Uterus (tissue), 4 donors: ENCODE measurements around the gene ATP1A2. TPM values are rescaled to one million over a fixed set of nuclear protein-coding genes. Genes with fewer than 3 reads are reported as not detected.
A peak's percentile ranks its signal among the peaks of the same experiment; 100 is the strongest.

Experiments used
- DNase-seq, 2 donors: peaks; one replicate each; pipeline ENCODE4 v3.0.0-alpha.2; 2019 to 2020
- H3K27ac ChIP-seq, 2 donors: fragments of 200-600 bp; sonication (generic); 1 replicate in 1 of 2; 2 replicates in 1 of 2; pipeline ENCODE4 v1.5.1; 2016 to 2018
- H3K27me3 ChIP-seq, 2 donors: fragments of 200-600 bp; sonication (generic); one replicate each; pipeline ENCODE4 v1.5.1; 2018 to 2019; ENCODE audit warnings: control low read depth in 1 of 2
- H3K36me3 ChIP-seq, 2 donors: fragments of 200-600 bp; sonication (generic); one replicate each; pipeline ENCODE4 v1.5.1; 2019; ENCODE audit warnings: control low read depth in 1 of 2
- H3K4me1 ChIP-seq, 2 donors: fragments of 200-600 bp; sonication (generic); one replicate each; pipeline ENCODE4 v1.5.1; 2018 to 2019; ENCODE audit warnings: control low read depth in 1 of 2
- H3K4me3 ChIP-seq, 2 donors: fragments of 200-600 bp; sonication (generic); 1 replicate in 1 of 2; 2 replicates in 1 of 2; pipeline ENCODE4 v1.5.1; 2018 to 2019; ENCODE audit warnings: mild to moderate bottlenecking in 1 of 2
- H3K9me3 ChIP-seq, 2 donors: fragments of 200-600 bp; sonication (generic); one replicate each; pipeline ENCODE4 v1.5.1; 2019; ENCODE audit warnings: control low read depth in 1 of 2
- CTCF ChIP-seq, 4 experiments: fragments of 200-600 bp in 2 of 4; fragments of 450-650 bp in 2 of 4; sonication (generic) in 2 of 4; IDR thresholded peaks; one replicate each; pipeline ENCODE4 v1.5.1; 2016 to 2019; ENCODE audit warnings: antibody characterized with exemption in 4 of 4, mild to moderate bottlenecking in 2 of 4, moderate library complexity in 1 of 4
- POLR2A ChIP-seq, 2 donors: fragments of 450-650 bp; IDR thresholded peaks; one replicate each; pipeline ENCODE4 v1.6.1; 2016; ENCODE audit warnings: antibody characterized with exemption in 2 of 2, mild to moderate bottlenecking in 1 of 2, moderate library complexity in 1 of 2
- intact Hi-C: fragments of 100-400 bp; cut with DNase I; formaldehyde crosslinking; loops from one replicate; pipeline ENCODE4 v1.15.1; 2023; ENCODE audit warnings: low total_unique reads
- total RNA-seq, 4 donors: library from RNA; depleted of rRNA in 3 of 4; stranded (reverse); fragments of >200 nt in 3 of 4; gene quantifications; one replicate each; pipeline versions ENCODE4 v1.1.0 to v1.2.4, GENCODE V29; 2014 to 2023
- donor health status: DM: yes; HTN: yes; CAD: no.

ATP1A2 gene
- total RNA-seq, 4 donors from 2014 or later, result 1.2 to 36.8 (median 13.4) TPM

GRCh38 chr1:160189649-160190625, 74.4 kb downstream of the ATP1A2 start, which contains the start of gene CASQ1:
TSS of gene CASQ1 (plus strand) at chr1:160190575. CDS start at chr1:160190752, 177 bp downstream.
- peak in 1 of 2 donors; percentile 47 for DNase-seq
- Histone ChIP-seq H3K36me3 (no peaks in the 10 kb centered on the region), H3K9me3 (no peaks in the 10 kb centered on the region), H3K4me3 (no peak within 1 kb of the TSS), H3K4me1 (peaks cover 0 to 5% of the 10 kb centered on the region in 2 donors), H3K27me3 (no peaks in the 10 kb centered on the region), H3K27ac (no peak within 1 kb of the TSS)
- intact Hi-C loops, result loop anchor here (5.0 to 10.0 kb wide), 3 partner anchors 65 to 102 kb away; partner anchors contain the start of gene IGSF8
- TF ChIP-seq POLR2A (IDR thresholded peaks at IDR 0.05) (no peak), CTCF (IDR thresholded peaks at IDR 0.05) (no peak)

GRCh38 chr1:160191756-160192155, 76.2 kb downstream of the ATP1A2 start:
- intact Hi-C loops, result loop anchor here (5.0 to 10.0 kb wide), 3 partner anchors 63 to 101 kb away; partner anchors contain the start of gene IGSF8
- no peaks in the 10 kb centered on the region for H3K36me3 ChIP-seq
- H3K27me3 ChIP-seq, result no peaks in the 10 kb centered on the region
- H3K9me3 ChIP-seq, result no peaks in the 10 kb centered on the region
- peaks cover 0 to 5% of the 10 kb centered on the region in 2 donors for H3K4me1 ChIP-seq
- no peak for DNase-seq
- no peak overlapping the region for H3K4me3 ChIP-seq
- TF ChIP-seq CTCF (IDR thresholded peaks at IDR 0.05) (no peak), POLR2A (IDR thresholded peaks at IDR 0.05) (no peak)
- H3K27ac ChIP-seq, result no peak overlapping the region

GRCh38 chr1:160192234-160192633, 76.7 kb downstream of the ATP1A2 start:
- no peak for DNase-seq

More at GRCh38 chr1:160192234-160192633, 76.7 kb downstream of the ATP1A2 start:
- Histone ChIP-seq H3K4me1 (peaks cover 0 to 5% of the 10 kb centered on the region in 2 donors), H3K9me3 (no peaks in the 10 kb centered on the region), H3K36me3 (no peaks in the 10 kb centered on the region), H3K27ac (no peak overlapping the region), H3K4me3 (no peak overlapping the region), H3K27me3 (no peaks in the 10 kb centered on the region)
- TF ChIP-seq POLR2A (IDR thresholded peaks at IDR 0.05) (no peak), CTCF (IDR thresholded peaks at IDR 0.05) (no peak)
- intact Hi-C loops, result loop anchor here (5.0 to 10.0 kb wide), 3 partner anchors 63 to 100 kb away; partner anchors contain the start of gene IGSF8

Other genes starting within 250 kb of the ATP1A2 start
- 1 to 10 TPM in 2 of 4 donors, under 1 TPM in 1, not detected in 1; 0.97 to 3.6 (median 1.8) TPM for gene CFAP45, start 215.6 kb upstream of the ATP1A2 start, total RNA-seq
- gene TAGLN2, start 190.3 kb upstream of the ATP1A2 start, total RNA-seq, result 100 to 1,000 TPM; 113 to 246 (median 197) TPM
- gene IGSF9, start 170.1 kb upstream of the ATP1A2 start, total RNA-seq, result 1 to 10 TPM in 2 of 4 donors, under 1 TPM in 1, not detected in 1; 0.29 to 6.2 (median 1.2) TPM
- not detected for gene SLAMF9, start 161.5 kb upstream of the ATP1A2 start, total RNA-seq
- 1 to 10 TPM; 1.8 to 9.4 (median 7.5) TPM for gene PIGM, start 83.8 kb upstream of the ATP1A2 start, total RNA-seq
- gene KCNJ10, start 45.6 kb upstream of the ATP1A2 start, total RNA-seq, result under 1 TPM in 1 of 4 donors, not detected in 3; 0.58 TPM
- under 1 TPM in 1 of 4 donors, not detected in 3; 0.28 TPM for gene KCNJ9, start 34.2 kb upstream of the ATP1A2 start, total RNA-seq
- gene IGSF8, start 17.1 kb upstream of the ATP1A2 start, total RNA-seq, result 10 to 100 TPM in 3 of 4 donors, 1 to 10 TPM in 1; 5.4 to 41.4 (median 26.9) TPM
- gene ATP1A4, start 35.8 kb downstream of the ATP1A2 start, total RNA-seq, result 1 to 10 TPM in 1 of 4 donors, not detected in 3; 1.5 TPM
- under 1 TPM in 3 of 4 donors, not detected in 1; 0.26 to 0.48 (median 0.34) TPM for gene CASQ1, start 74.8 kb downstream of the ATP1A2 start, total RNA-seq
- 100 to 1,000 TPM in 1 of 4 donors, 10 to 100 TPM in 3; 52.1 to 147 (median 81.7) TPM for gene PEA15, start 89.6 kb downstream of the ATP1A2 start, total RNA-seq
- 100 to 1,000 TPM in 2 of 4 donors, 10 to 100 TPM in 2; 36.8 to 167 (median 94.8) TPM for gene DCAF8, start 146.8 kb downstream of the ATP1A2 start, total RNA-seq
- 10 to 100 TPM; 45.1 to 77.5 (median 59.8) TPM for gene PEX19, start 169.4 kb downstream of the ATP1A2 start, total RNA-seq
- 100 to 1,000 TPM in 2 of 4 donors, 10 to 100 TPM in 2; 71.2 to 211 (median 130) TPM for gene COPA, start 227.5 kb downstream of the ATP1A2 start, total RNA-seq
- 10 to 100 TPM; 18.2 to 69.1 (median 56.4) TPM for gene NCSTN, start 227.6 kb downstream of the ATP1A2 start, total RNA-seq